ENCODE results near the gene SORBS1.

Gene SORBS1

GRCh38 chr10:95597788-95598187 lies 36.6 kb upstream of the SORBS1 start:
- no peak overlapping the region for H3K14ac ChIP-seq (ENCODE audit: low read length)
- no peak overlapping the region for H3K9ac ChIP-seq (ENCODE audit: low read length)
- H3K9me3 ChIP-seq (ENCODE audit: insufficient read depth, low read depth, low read length): no peaks in the 10 kb centered on the region
- WGBS (ENCODE audit: extremely low coverage, insufficient coverage, insufficient read length): no CpG with 5 or more reads among the region's 1 CpG
- H3K4me3 ChIP-seq (ENCODE audit: low read depth, low read length): no peak overlapping the region
- H2AK5ac ChIP-seq (ENCODE audit: low read length): no peak overlapping the region
- no peaks in the 10 kb centered on the region for H3K27me3 ChIP-seq (ENCODE audit: insufficient read depth, low read length)
- no peak overlapping the region for H3K23ac ChIP-seq (ENCODE audit: low read length)
- H3K27ac ChIP-seq (ENCODE audit: low read depth, low read length): no peak overlapping the region
- H3K79me2 ChIP-seq (ENCODE audit: control insufficient read depth, insufficient read depth, low read length, poor library complexity): no peaks in the 10 kb centered on the region
- no peak overlapping the region for H2BK5ac ChIP-seq (ENCODE audit: low read depth, low read length, poor library complexity)
- H3K36me3 ChIP-seq (ENCODE audit: control insufficient read depth in 1 of 2, insufficient read depth in 2 of 2, low read length in 2 of 2): no peaks in the 10 kb centered on the region
- H4K91ac ChIP-seq (ENCODE audit: low read depth, low read length): no peak overlapping the region
- DNase-seq: no peak
- no peak overlapping the region for H4K8ac ChIP-seq (ENCODE audit: low read depth, low read length)
- H3K4me1 ChIP-seq (ENCODE audit: control insufficient read depth in 1 of 2, insufficient read depth in 2 of 2, low read length in 2 of 2): no peaks in the 10 kb centered on the region
- H3K79me1 ChIP-seq (ENCODE audit: low read length): no peaks in the 10 kb centered on the region
- H3K4me2 ChIP-seq (ENCODE audit: low read length): no peak overlapping the region
- no peak overlapping the region for H2AFZ ChIP-seq (ENCODE audit: insufficient read depth, low read length, poor library complexity)
- H2BK120ac ChIP-seq (ENCODE audit: insufficient read depth, low read length, poor library complexity): no peak overlapping the region
- H3K4ac ChIP-seq (ENCODE audit: low read depth, low read length): no peak overlapping the region
- no peak overlapping the region for H2BK12ac ChIP-seq (ENCODE audit: low read length)
- H3K18ac ChIP-seq (ENCODE audit: low read length): no peak overlapping the region
- H4K12ac ChIP-seq (ENCODE audit: low read depth, low read length): no peak overlapping the region

GRCh38 chr10:95588025-95588424 lies 26.9 kb upstream of the SORBS1 start:
- no peak overlapping the region for H4K8ac ChIP-seq (ENCODE audit: low read depth, low read length)
- no CpG with 5 or more reads among the region's 1 CpG for WGBS (ENCODE audit: extremely low coverage, insufficient coverage, insufficient read length)
- H3K4me3 ChIP-seq (ENCODE audit: low read depth, low read length): no peak overlapping the region
- no peaks in the 10 kb centered on the region for H3K9me3 ChIP-seq (ENCODE audit: insufficient read depth, low read depth, low read length)
- no peaks in the 10 kb centered on the region for H3K36me3 ChIP-seq (ENCODE audit: control insufficient read depth in 1 of 2, insufficient read depth in 2 of 2, low read length in 2 of 2)
- no peak overlapping the region for H2BK12ac ChIP-seq (ENCODE audit: low read length)
- no peaks in the 10 kb centered on the region for H3K79me1 ChIP-seq (ENCODE audit: low read length)
- H4K12ac ChIP-seq (ENCODE audit: low read depth, low read length): no peak overlapping the region
- H3K4me1 ChIP-seq (ENCODE audit: control insufficient read depth in 1 of 2, insufficient read depth in 2 of 2, low read length in 2 of 2): no peaks in the 10 kb centered on the region
- H4K91ac ChIP-seq (ENCODE audit: low read depth, low read length): no peak overlapping the region
- no peak overlapping the region for H3K9ac ChIP-seq (ENCODE audit: low read length)
- H3K79me2 ChIP-seq (ENCODE audit: control insufficient read depth, insufficient read depth, low read length, poor library complexity): no peaks in the 10 kb centered on the region
- H2AFZ ChIP-seq (ENCODE audit: insufficient read depth, low read length, poor library complexity): no peak overlapping the region
- no peak overlapping the region for H3K23ac ChIP-seq (ENCODE audit: low read length)
- no peak overlapping the region for H2AK5ac ChIP-seq (ENCODE audit: low read length)
- no peak overlapping the region for H3K27ac ChIP-seq (ENCODE audit: low read depth, low read length)
- H2BK120ac ChIP-seq (ENCODE audit: insufficient read depth, low read length, poor library complexity): no peak overlapping the region
- no peak overlapping the region for H3K4me2 ChIP-seq (ENCODE audit: low read length)
- H2BK5ac ChIP-seq (ENCODE audit: low read depth, low read length, poor library complexity): no peak overlapping the region
- peak; percentile 26 to 53 for DNase-seq
- no peak overlapping the region for H3K4ac ChIP-seq (ENCODE audit: low read depth, low read length)
- H3K27me3 ChIP-seq (ENCODE audit: insufficient read depth, low read length): no peaks in the 10 kb centered on the region
- no peak overlapping the region for H3K18ac ChIP-seq (ENCODE audit: low read length)
- no peak overlapping the region for H3K14ac ChIP-seq (ENCODE audit: low read length)

- no peak overlapping the region for H4K8ac ChIP-seq (ENCODE audit: low read depth, low read length)
- H2BK12ac ChIP-seq (ENCODE audit: low read length): no peak overlapping the region
- H3K79me1 ChIP-seq (ENCODE audit: low read length): no peaks in the 10 kb centered on the region
- H3K27ac ChIP-seq (ENCODE audit: low read depth, low read length): no peak overlapping the region
- H3K14ac ChIP-seq (ENCODE audit: low read length): no peak overlapping the region
- H3K4me2 ChIP-seq (ENCODE audit: low read length): no peak overlapping the region
- H2BK120ac ChIP-seq (ENCODE audit: insufficient read depth, low read length, poor library complexity): no peak overlapping the region
- no peaks in the 10 kb centered on the region for H3K36me3 ChIP-seq (ENCODE audit: control insufficient read depth in 1 of 2, insufficient read depth in 2 of 2, low read length in 2 of 2)
- H3K79me2 ChIP-seq (ENCODE audit: control insufficient read depth, insufficient read depth, low read length, poor library complexity): no peaks in the 10 kb centered on the region
- H3K18ac ChIP-seq (ENCODE audit: low read length): no peak overlapping the region
- DNase-seq: no peak
- H2BK5ac ChIP-seq (ENCODE audit: low read depth, low read length, poor library complexity): no peak overlapping the region
- no peak overlapping the region for H3K23ac ChIP-seq (ENCODE audit: low read length)
- H3K27me3 ChIP-seq (ENCODE audit: insufficient read depth, low read length): no peaks in the 10 kb centered on the region
- H2AFZ ChIP-seq (ENCODE audit: insufficient read depth, low read length, poor library complexity): no peak overlapping the region
- no peak overlapping the region for H2AK5ac ChIP-seq (ENCODE audit: low read length)
- no peaks in the 10 kb centered on the region for H3K9me3 ChIP-seq (ENCODE audit: insufficient read depth, low read depth, low read length)
- no peak overlapping the region for H3K4me3 ChIP-seq (ENCODE audit: low read depth, low read length)
- H4K12ac ChIP-seq (ENCODE audit: low read depth, low read length): no peak overlapping the region
- H3K4ac ChIP-seq (ENCODE audit: low read depth, low read length): no peak overlapping the region
- no peak overlapping the region for H3K9ac ChIP-seq (ENCODE audit: low read length)
- no peak overlapping the region for H4K91ac ChIP-seq (ENCODE audit: low read depth, low read length)
- H3K4me1 ChIP-seq (ENCODE audit: control insufficient read depth in 1 of 2, insufficient read depth in 2 of 2, low read length in 2 of 2): no peaks in the 10 kb centered on the region
- WGBS (ENCODE audit: extremely low coverage, insufficient coverage, insufficient read length): no CpG with 5 or more reads among the region's 2 CpGs
Observed at GRCh38 chr10:95579835-95580535, 18.8 kb upstream of the SORBS1 start.

- Histone ChIP-seq H2BK12ac (ENCODE audit: low read length) (no peak overlapping the region), H3K27me3 (ENCODE audit: insufficient read depth, low read length) (no peaks in the 10 kb centered on the region), H3K4me2 (ENCODE audit: low read length) (no peak overlapping the region), H2BK120ac (ENCODE audit: insufficient read depth, low read length, poor library complexity) (no peak overlapping the region), H4K8ac (ENCODE audit: low read depth, low read length) (no peak overlapping the region), H3K79me2 (ENCODE audit: control insufficient read depth, insufficient read depth, low read length, poor library complexity) (no peaks in the 10 kb centered on the region), H3K9ac (ENCODE audit: low read length) (no peak overlapping the region), H2AFZ (ENCODE audit: insufficient read depth, low read length, poor library complexity) (no peak overlapping the region), H2BK5ac (ENCODE audit: low read depth, low read length, poor library complexity) (no peak overlapping the region), H4K91ac (ENCODE audit: low read depth, low read length) (no peak overlapping the region), H3K4ac (ENCODE audit: low read depth, low read length) (no peak overlapping the region), H3K27ac (ENCODE audit: low read depth, low read length) (no peak overlapping the region), H2AK5ac (ENCODE audit: low read length) (no peak overlapping the region), H3K14ac (ENCODE audit: low read length) (no peak overlapping the region), H3K36me3 (ENCODE audit: control insufficient read depth in 1 of 2, insufficient read depth in 2 of 2, low read length in 2 of 2) (no peaks in the 10 kb centered on the region), H4K12ac (ENCODE audit: low read depth, low read length) (no peak overlapping the region), H3K9me3 (ENCODE audit: insufficient read depth, low read depth, low read length) (no peaks in the 10 kb centered on the region), H3K4me3 (ENCODE audit: low read depth, low read length) (no peak overlapping the region), H3K23ac (ENCODE audit: low read length) (no peak overlapping the region), H3K18ac (ENCODE audit: low read length) (no peak overlapping the region), H3K4me1 (ENCODE audit: control insufficient read depth in 1 of 2, insufficient read depth in 2 of 2, low read length in 2 of 2) (no peaks in the 10 kb centered on the region), H3K79me1 (ENCODE audit: low read length) (no peaks in the 10 kb centered on the region)
- DNase-seq: no peak
- WGBS (ENCODE audit: extremely low coverage, insufficient coverage, insufficient read length): no CpG with 5 or more reads among the region's 1 CpG
Observed at GRCh38 chr10:95579292-95579691, 18.1 kb upstream of the SORBS1 start.

All from trophoblast cell (in vitro differentiated cells and primary cell).